NB4 (cell line): ENCODE measurements around the gene MDM2.

Experiments used
- DNase-seq: peaks from one replicate; pipeline ENCODE4 v3.0.0; 2010; ENCODE audit warnings: low read depth
- H3K4me3 ChIP-seq: one replicate; pipeline ENCODE4 v1.5.1; 2011; ENCODE audit warnings: mild to moderate bottlenecking, low read depth, low read length, moderate library complexity
- MYC ChIP-seq: IDR thresholded peaks from 2 replicates; pipeline ENCODE4 v1.6.1; 2011; ENCODE audit warnings: low read depth, low read length
- POLR2A ChIP-seq: IDR thresholded peaks from 2 replicates; pipeline ENCODE4 v1.6.1; 2011; ENCODE audit warnings: mild to moderate bottlenecking; ENCODE audit not compliant: insufficient read length; ENCODE audit errors: extremely low read depth
- TF ChIP-seq, protein P1 (sequence below): IDR thresholded peaks from one replicate; pipeline ENCODE4 v1.5.1; 2012; ENCODE audit warnings: low read depth, low read length
- TF ChIP-seq, protein P2 (sequence below): IDR thresholded peaks from 2 replicates; pipeline ENCODE4 v1.6.1; 2011; ENCODE audit warnings: low read depth, low read length

The MDM2 gene

DNA sequence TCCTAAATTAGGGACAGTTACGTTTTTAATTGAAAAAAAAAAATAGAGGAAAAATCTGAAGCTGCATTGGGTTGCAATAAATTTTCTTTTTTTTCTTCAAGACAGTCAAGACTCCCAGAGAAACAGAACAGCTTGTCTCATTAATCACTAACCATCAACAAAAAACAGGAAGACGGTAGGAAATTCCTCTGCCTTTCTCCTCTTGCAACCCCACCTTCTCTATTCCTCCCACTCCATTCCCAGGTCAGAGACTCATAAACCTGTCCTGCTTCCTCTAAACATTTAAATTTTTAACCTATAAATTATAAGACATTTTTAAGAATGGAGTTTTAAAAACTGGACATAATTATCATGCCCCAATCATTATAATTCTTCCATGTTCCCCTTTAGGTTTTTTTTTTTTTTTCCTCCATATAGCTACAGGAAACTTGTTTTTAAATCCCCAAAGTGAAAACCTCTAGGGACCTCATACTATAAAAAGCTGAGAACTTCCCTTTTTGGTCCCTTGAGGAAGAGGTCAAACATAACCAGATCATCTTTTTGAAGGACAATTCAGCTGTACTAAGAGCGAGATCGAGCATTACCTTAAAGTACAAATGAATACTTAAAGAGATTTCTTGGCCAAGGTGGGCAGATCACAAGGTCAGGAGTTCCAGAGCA lies 89.0 kb downstream of the MDM2 start:
- peak; percentile 92 for DNase-seq
- H3K4me3 ChIP-seq: peak overlapping the region; percentile 2
- TF ChIP-seq, protein P1, sequence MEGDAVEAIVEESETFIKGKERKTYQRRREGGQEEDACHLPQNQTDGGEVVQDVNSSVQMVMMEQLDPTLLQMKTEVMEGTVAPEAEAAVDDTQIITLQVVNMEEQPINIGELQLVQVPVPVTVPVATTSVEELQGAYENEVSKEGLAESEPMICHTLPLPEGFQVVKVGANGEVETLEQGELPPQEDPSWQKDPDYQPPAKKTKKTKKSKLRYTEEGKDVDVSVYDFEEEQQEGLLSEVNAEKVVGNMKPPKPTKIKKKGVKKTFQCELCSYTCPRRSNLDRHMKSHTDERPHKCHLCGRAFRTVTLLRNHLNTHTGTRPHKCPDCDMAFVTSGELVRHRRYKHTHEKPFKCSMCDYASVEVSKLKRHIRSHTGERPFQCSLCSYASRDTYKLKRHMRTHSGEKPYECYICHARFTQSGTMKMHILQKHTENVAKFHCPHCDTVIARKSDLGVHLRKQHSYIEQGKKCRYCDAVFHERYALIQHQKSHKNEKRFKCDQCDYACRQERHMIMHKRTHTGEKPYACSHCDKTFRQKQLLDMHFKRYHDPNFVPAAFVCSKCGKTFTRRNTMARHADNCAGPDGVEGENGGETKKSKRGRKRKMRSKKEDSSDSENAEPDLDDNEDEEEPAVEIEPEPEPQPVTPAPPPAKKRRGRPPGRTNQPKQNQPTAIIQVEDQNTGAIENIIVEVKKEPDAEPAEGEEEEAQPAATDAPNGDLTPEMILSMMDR: no peak
- TF ChIP-seq POLR2A (no peak), MYC (no peak)
- TF ChIP-seq, protein P2, sequence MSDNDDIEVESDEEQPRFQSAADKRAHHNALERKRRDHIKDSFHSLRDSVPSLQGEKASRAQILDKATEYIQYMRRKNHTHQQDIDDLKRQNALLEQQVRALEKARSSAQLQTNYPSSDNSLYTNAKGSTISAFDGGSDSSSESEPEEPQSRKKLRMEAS: no peak

DNA sequence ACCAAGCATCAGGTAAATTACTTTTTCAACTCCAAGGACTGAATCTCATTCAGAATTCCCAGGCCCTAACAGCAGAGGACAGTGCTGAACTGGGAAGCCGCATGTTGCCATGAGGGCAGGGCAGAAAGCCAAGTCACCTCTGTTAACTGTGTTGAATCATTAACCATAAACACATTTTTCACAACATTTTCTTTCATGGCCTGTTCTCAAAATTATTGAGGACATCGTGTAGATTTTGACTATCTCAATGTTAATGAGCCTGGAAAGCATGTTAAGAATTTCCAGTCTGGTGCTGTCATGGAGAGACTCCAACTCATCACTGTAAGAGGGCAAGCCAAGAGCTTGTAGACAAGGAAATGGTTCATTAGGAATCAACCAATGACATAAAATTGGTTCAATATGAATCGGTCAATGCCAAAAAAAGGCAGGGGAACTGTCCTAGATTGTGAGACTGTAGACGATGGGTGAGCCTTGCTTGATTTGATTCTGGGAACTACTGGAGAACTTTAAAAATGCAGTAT lies 91.3 kb downstream of the MDM2 start:
- DNase-seq: no peak
- H3K4me3 ChIP-seq: no peak overlapping the region

DNA sequence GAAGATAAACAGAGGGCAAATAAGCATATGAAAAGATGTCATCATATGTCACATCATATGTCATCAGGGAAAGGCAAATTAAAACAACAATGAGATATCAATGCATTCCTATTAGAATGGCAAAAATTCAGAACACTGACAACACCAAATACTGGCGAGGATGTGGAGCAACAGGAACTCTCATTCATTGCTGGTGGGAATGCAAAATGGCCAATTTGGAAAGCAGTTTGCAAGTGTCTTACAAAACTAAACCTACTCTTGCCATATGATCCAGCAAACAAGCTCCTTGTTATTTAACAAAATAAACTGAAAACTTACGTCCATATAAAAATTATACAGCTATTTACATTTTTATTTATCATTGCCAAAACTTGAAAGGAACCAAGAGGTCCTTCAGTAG lies 92.3 kb downstream of the MDM2 start:
- no peak for TF ChIP-seq MYC
- TF ChIP-seq, protein P1: no peak
- TF ChIP-seq POLR2A: no peak
- TF ChIP-seq, protein P2: no peak
- no peak for DNase-seq
- H3K4me3 ChIP-seq: no peak overlapping the region

More for the DNA sequence above, 91.3 kb downstream of the MDM2 start:
- TF ChIP-seq, protein P1: no peak
- TF ChIP-seq POLR2A (no peak), MYC (no peak)
- TF ChIP-seq, protein P2: no peak
